HEK293 (cell line): ENCODE measurements around the gene OR1J1.

Experiments used
- BCL11A ChIP-seq: fragments of 450-650 bp; formaldehyde crosslinking; IDR thresholded peaks from 2 replicates; pipeline ENCODE4 v1.5.1; 2016; ENCODE audit warnings: low read depth, missing biosample characterization, missing genetic modification characterization
- ZNF121 ChIP-seq: fragments of 450-650 bp; formaldehyde crosslinking; IDR thresholded peaks from 2 replicates; pipeline ENCODE4 v1.5.1; 2016; ENCODE audit warnings: missing biosample characterization, missing genetic modification characterization
- ZNF133 ChIP-seq: fragments of 450-650 bp; formaldehyde crosslinking; IDR thresholded peaks from 2 replicates; pipeline ENCODE4 v1.5.1; 2016; ENCODE audit warnings: missing biosample characterization, missing genetic modification characterization
- ZNF146 ChIP-seq: fragments of 450-650 bp; formaldehyde crosslinking; IDR thresholded peaks from 2 replicates; pipeline ENCODE4 v1.5.1; 2016; ENCODE audit warnings: missing biosample characterization, missing genetic modification characterization
- ZNF514 ChIP-seq: fragments of 450-650 bp; formaldehyde crosslinking; IDR thresholded peaks from 2 replicates; pipeline ENCODE4 v1.5.1; 2016; ENCODE audit warnings: missing biosample characterization, missing genetic modification characterization
- ZNF548 ChIP-seq: fragments of 450-650 bp; formaldehyde crosslinking; IDR thresholded peaks from 2 replicates; pipeline ENCODE4 v1.5.1; 2016; ENCODE audit warnings: missing biosample characterization, missing genetic modification characterization
- TF ChIP-seq, protein P1 (sequence below): fragments of 450-650 bp; formaldehyde crosslinking; IDR thresholded peaks from 2 replicates; pipeline ENCODE4 v1.5.1; 2016; ENCODE audit warnings: missing biosample characterization, missing genetic modification characterization

DNA sequence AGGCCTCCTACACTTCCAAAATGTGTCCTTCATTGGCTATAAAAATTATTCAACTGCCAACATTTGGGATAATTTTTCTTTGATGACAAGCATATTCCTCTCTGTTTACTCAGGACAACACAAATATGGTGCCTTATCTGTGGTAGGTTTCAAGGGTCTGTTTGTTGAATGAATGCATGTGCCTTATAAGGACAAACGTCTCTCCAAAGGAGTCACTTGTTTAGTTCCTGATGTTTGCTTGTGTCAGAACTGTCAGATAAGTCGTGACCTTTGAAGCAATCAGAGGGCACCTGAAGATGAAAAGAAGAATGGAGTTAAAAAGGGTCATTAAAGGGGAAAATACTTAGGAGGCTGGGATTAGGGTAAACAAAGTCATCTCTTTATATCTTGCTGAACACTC lies 29.2 kb upstream of the OR1J1 start:
- TF ChIP-seq, protein P1, sequence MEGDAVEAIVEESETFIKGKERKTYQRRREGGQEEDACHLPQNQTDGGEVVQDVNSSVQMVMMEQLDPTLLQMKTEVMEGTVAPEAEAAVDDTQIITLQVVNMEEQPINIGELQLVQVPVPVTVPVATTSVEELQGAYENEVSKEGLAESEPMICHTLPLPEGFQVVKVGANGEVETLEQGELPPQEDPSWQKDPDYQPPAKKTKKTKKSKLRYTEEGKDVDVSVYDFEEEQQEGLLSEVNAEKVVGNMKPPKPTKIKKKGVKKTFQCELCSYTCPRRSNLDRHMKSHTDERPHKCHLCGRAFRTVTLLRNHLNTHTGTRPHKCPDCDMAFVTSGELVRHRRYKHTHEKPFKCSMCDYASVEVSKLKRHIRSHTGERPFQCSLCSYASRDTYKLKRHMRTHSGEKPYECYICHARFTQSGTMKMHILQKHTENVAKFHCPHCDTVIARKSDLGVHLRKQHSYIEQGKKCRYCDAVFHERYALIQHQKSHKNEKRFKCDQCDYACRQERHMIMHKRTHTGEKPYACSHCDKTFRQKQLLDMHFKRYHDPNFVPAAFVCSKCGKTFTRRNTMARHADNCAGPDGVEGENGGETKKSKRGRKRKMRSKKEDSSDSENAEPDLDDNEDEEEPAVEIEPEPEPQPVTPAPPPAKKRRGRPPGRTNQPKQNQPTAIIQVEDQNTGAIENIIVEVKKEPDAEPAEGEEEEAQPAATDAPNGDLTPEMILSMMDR (tag by site-specific recombination): no peak
- no peak for TF ChIP-seq ZNF121
- TF ChIP-seq ZNF514 (tag by site-specific recombination): no peak
- TF ChIP-seq ZNF146: no peak
- TF ChIP-seq ZNF133 (tag by site-specific recombination): no peak
- TF ChIP-seq ZNF548: no peak
- TF ChIP-seq BCL11A (tag by site-specific recombination): no peak
